SJCRH30 (cell line): ENCODE data around the gene TAP1. TPM values are rescaled to one million over a fixed set of nuclear protein-coding genes. Genes with fewer than 3 reads are reported as not detected.
A peak's percentile ranks its signal among the peaks of the same experiment; 100 is the strongest.
"Not testable (repeated sequence)": the region's sequence is repeated elsewhere in the genome, so short reads cannot be mapped to it uniquely, and the experiment has no call there.

Source experiments
- DNase-seq, 2 experiments: peaks; one replicate each; pipeline ENCODE4 v3.0.0-alpha.2; 2015 to 2020
- H3K27ac ChIP-seq: fragments of 250-450 bp; sonication (Bioruptor Pico); 2 replicates; pipeline ENCODE4 v1.5.1; 2020; ENCODE audit warnings: mild to moderate bottlenecking, moderate library complexity
- H3K27me3 ChIP-seq: fragments of 250-450 bp; sonication (Bioruptor Pico); 2 replicates; pipeline ENCODE4 v1.5.1; 2020; ENCODE audit warnings: mild to moderate bottlenecking, moderate library complexity
- H3K36me3 ChIP-seq: fragments of 250-450 bp; sonication (Bioruptor Pico); 2 replicates; pipeline ENCODE4 v1.5.1; 2020; ENCODE audit warnings: mild to moderate bottlenecking, moderate library complexity
- H3K4me1 ChIP-seq: fragments of 250-450 bp; sonication (Bioruptor Pico); 2 replicates; pipeline ENCODE4 v1.5.1; 2020; ENCODE audit warnings: mild to moderate bottlenecking, moderate library complexity
- H3K4me3 ChIP-seq: fragments of 250-450 bp; sonication (Bioruptor Pico); 2 replicates; pipeline ENCODE4 v1.5.1; 2020; ENCODE audit warnings: mild to moderate bottlenecking, moderate library complexity
- H3K9me3 ChIP-seq: fragments of 250-450 bp; sonication (Bioruptor Pico); replicated peaks from 2 replicates; pipeline ENCODE4 v1.5.1; 2020; ENCODE audit warnings: mild to moderate bottlenecking, moderate library complexity
- total RNA-seq: library from RNA; depleted of rRNA; stranded (reverse); fragments of >200 nt; shearing (Covaris generic); gene quantifications from 2 replicates; pipeline ENCODE4 v1.2.3, GENCODE V29; 2014

The TAP1 gene
- total RNA-seq, 1 experiment from 2014 or later, result 0.43 TPM

GRCh38 chr6:32873947-32874346 lies 20.4 kb upstream of the TAP1 start:
- not testable (repeated sequence) for H3K4me1 ChIP-seq, H3K4me3 ChIP-seq, H3K27me3 ChIP-seq, H3K36me3 ChIP-seq, H3K27ac ChIP-seq, DNase-seq, H3K9me3 ChIP-seq

- Histone ChIP-seq H3K9me3 (no peaks in the 10 kb centered on the region), H3K27ac (no peak overlapping the region), H3K4me3 (no peak overlapping the region), H3K27me3 (0 out of 2 replicates have a peak, but pooled peaks cover under 1% of the 10 kb centered on the region), H3K4me1 (no peaks in the 10 kb centered on the region), H3K36me3 (no peaks in the 10 kb centered on the region)
- DNase-seq, result peak; percentile 60 to 85
These were observed 14.8 kb upstream of the TAP1 start for GRCh38 chr6:32868257-32868788.

GRCh38 chr6:32867554-32868256 lies 14.2 kb upstream of the TAP1 start:
- Histone ChIP-seq H3K27me3 (0 out of 2 replicates have a peak, but pooled peaks cover 5% of the 10 kb centered on the region), H3K27ac (no peak overlapping the region), H3K4me3 (no peak overlapping the region), H3K4me1 (no peaks in the 10 kb centered on the region), H3K9me3 (no peaks in the 10 kb centered on the region), H3K36me3 (no peaks in the 10 kb centered on the region)
- no peak for DNase-seq

- Histone ChIP-seq H3K36me3 (no peaks in the 10 kb centered on the region), H3K27ac (no peak overlapping the region), H3K4me3 (no peak overlapping the region), H3K4me1 (no peaks in the 10 kb centered on the region), H3K9me3 (no peaks in the 10 kb centered on the region), H3K27me3 (0 out of 2 replicates have a peak, but pooled peaks cover 5% of the 10 kb centered on the region)
- no peak for DNase-seq
These were observed 13.5 kb upstream of the TAP1 start for GRCh38 chr6:32867022-32867477.

GRCh38 chr6:32865724-32866443 lies 12.4 kb upstream of the TAP1 start:
- no peak for DNase-seq
- Histone ChIP-seq H3K4me1 (no peaks in the 10 kb centered on the region), H3K9me3 (no peaks in the 10 kb centered on the region), H3K27me3 (peaks cover 6% of the 10 kb centered on the region; the same call in 1 of the 2 replicates), H3K27ac (no peak overlapping the region), H3K36me3 (no peaks in the 10 kb centered on the region), H3K4me3 (no peak overlapping the region)

GRCh38 chr6:32862725-32863124 lies 9.2 kb upstream of the TAP1 start:
- no peaks in the 10 kb centered on the region for H3K9me3 ChIP-seq
- H3K27me3 ChIP-seq, result peaks cover 9% of the 10 kb centered on the region; the same call in 1 of the 2 replicates
- no peak overlapping the region for H3K4me3 ChIP-seq
- no peak for DNase-seq
- no peak overlapping the region for H3K27ac ChIP-seq
- no peaks in the 10 kb centered on the region for H3K4me1 ChIP-seq
- no peaks in the 10 kb centered on the region for H3K36me3 ChIP-seq

GRCh38 chr6:32860674-32861073 lies 7.2 kb upstream of the TAP1 start:
- H3K36me3 ChIP-seq, result no peaks in the 10 kb centered on the region

GRCh38 chr6:32858194-32858593 lies 4.7 kb upstream of the TAP1 start:
- Histone ChIP-seq H3K9me3 (no peaks in the 10 kb centered on the region), H3K27ac (no peak overlapping the region), H3K4me1 (no peaks in the 10 kb centered on the region; the same call in 1 of the 2 replicates), H3K36me3 (no peaks in the 10 kb centered on the region), H3K27me3 (peaks cover 11% of the 10 kb centered on the region; the same call in 1 of the 2 replicates), H3K4me3 (no peak overlapping the region)
- no peak for DNase-seq

More at GRCh38 chr6:32860674-32861073, 7.2 kb upstream of the TAP1 start:
- H3K27me3 ChIP-seq, result peaks cover 10% of the 10 kb centered on the region; the same call in 1 of the 2 replicates
- no peaks in the 10 kb centered on the region for H3K9me3 ChIP-seq
- no peaks in the 10 kb centered on the region for H3K4me1 ChIP-seq
- H3K4me3 ChIP-seq, result no peak overlapping the region
- no peak for DNase-seq
- H3K27ac ChIP-seq, result no peak overlapping the region

- H3K4me1 ChIP-seq, result peaks cover 2% of the 10 kb centered on the region; the same call in 1 of the 2 replicates
- peaks cover 16% of the 10 kb centered on the region for H3K27me3 ChIP-seq
- no peak overlapping the region for H3K4me3 ChIP-seq
- no peak overlapping the region for H3K27ac ChIP-seq
- DNase-seq, result no peak
- H3K9me3 ChIP-seq, result no peaks in the 10 kb centered on the region
- H3K36me3 ChIP-seq, result no peaks in the 10 kb centered on the region
These were observed 3.8 kb upstream of the TAP1 start for GRCh38 chr6:32857156-32857891.

GRCh38 chr6:32855467-32856174 lies 2.1 kb upstream of the TAP1 start:
- H3K4me1 ChIP-seq, result peaks cover 2% of the 10 kb centered on the region; the same call in 1 of the 2 replicates
- H3K36me3 ChIP-seq, result no peaks in the 10 kb centered on the region
- H3K27me3 ChIP-seq, result peaks cover 16% of the 10 kb centered on the region
- no peaks in the 10 kb centered on the region for H3K9me3 ChIP-seq
- H3K4me3 ChIP-seq, result no peak overlapping the region
- DNase-seq, result no peak
- no peak overlapping the region for H3K27ac ChIP-seq

- no peak overlapping the region for H3K27ac ChIP-seq
- H3K36me3 ChIP-seq, result no peaks in the 10 kb centered on the region
- H3K27me3 ChIP-seq, result peaks cover 19% of the 10 kb centered on the region
- no peaks in the 10 kb centered on the region for H3K9me3 ChIP-seq
- H3K4me1 ChIP-seq, result peaks cover 2% of the 10 kb centered on the region; the same call in 1 of the 2 replicates
- H3K4me3 ChIP-seq, result peak overlapping the region; percentile 58
- DNase-seq, result no peak
These were observed 1.1 kb upstream of the TAP1 start for GRCh38 chr6:32854376-32855178.

GRCh38 chr6:32852844-32853540 lies 512 bp downstream of the TAP1 start:
- peaks cover 19% of the 10 kb centered on the region for H3K27me3 ChIP-seq
- no peaks in the 10 kb centered on the region for H3K9me3 ChIP-seq
- H3K4me3 ChIP-seq, result peak overlapping the region; percentile 58
- no peak overlapping the region for H3K27ac ChIP-seq
- peaks cover 2% of the 10 kb centered on the region; the same call in 1 of the 2 replicates for H3K4me1 ChIP-seq
- peak in 1 of 2 experiments; percentile 9 for DNase-seq
- H3K36me3 ChIP-seq, result no peaks in the 10 kb centered on the region
